ENCODE data around the gene FSIP2.
"Not testable (repeated sequence)": the region's sequence is repeated elsewhere in the genome, so short reads cannot be mapped to it uniquely, and the experiment has no call there.

FSIP2 gene

GRCh38 chr2:185811580-185811979 is 73.0 kb downstream of the FSIP2 start:
- DNase-seq, result no peak

- DNase-seq, result no peak
These were observed 75.1 kb downstream of the FSIP2 start for GRCh38 chr2:185813707-185814106.

GRCh38 chr2:185817991-185818390 is 79.4 kb downstream of the FSIP2 start:
- DNase-seq, result no peak

GRCh38 chr2:185821467-185821866 is 82.9 kb downstream of the FSIP2 start:
- DNase-seq, result no peak

GRCh38 chr2:185823773-185824172 is 85.2 kb downstream of the FSIP2 start:
- no peak for DNase-seq

GRCh38 chr2:185825557-185825956 is 87.0 kb downstream of the FSIP2 start:
- DNase-seq, result no peak

GRCh38 chr2:185828326-185828725 is 89.7 kb downstream of the FSIP2 start:
- no peak for DNase-seq

- no peak for DNase-seq
These were observed 95.3 kb downstream of the FSIP2 start for GRCh38 chr2:185833864-185834263.

- DNase-seq, result peak; percentile 10
These were observed 97.4 kb downstream of the FSIP2 start for GRCh38 chr2:185835974-185836373.

- no peak for DNase-seq
These were observed 116.3 kb downstream of the FSIP2 start for GRCh38 chr2:185854885-185855284.

GRCh38 chr2:185857691-185858090 is 119.1 kb downstream of the FSIP2 start:
- no peak for DNase-seq

- DNase-seq, result no peak
These were observed 120.9 kb downstream of the FSIP2 start for GRCh38 chr2:185859506-185859905.

GRCh38 chr2:185860321-185860720 is 121.7 kb downstream of the FSIP2 start:
- no peak for DNase-seq

GRCh38 chr2:185862657-185863398 is 124.2 kb downstream of the FSIP2 start:
- DNase-seq, result no peak

- DNase-seq, result not testable (repeated sequence)
These were observed 126.1 kb downstream of the FSIP2 start for GRCh38 chr2:185864468-185865260.

- no peak for DNase-seq
These were observed 136.7 kb downstream of the FSIP2 start for GRCh38 chr2:185875136-185875931.

- no peak for DNase-seq
These were observed 137.6 kb downstream of the FSIP2 start for GRCh38 chr2:185876234-185876633.

- no peak for DNase-seq
These were observed 141.8 kb downstream of the FSIP2 start for GRCh38 chr2:185880396-185880795.

Data from hematopoietic multipotent progenitor cell treated with erythropoietin and hydrocortisone succinate and interleukin-3 and kit ligand, for 4 days (in vitro differentiated cells).